GM21619 (cell line): Measurements from ENCODE around the gene ITGA11.

Experiments
- ATAC-seq: cut with Tn5 transposase; IDR thresholded peaks from one replicate; pipeline ENCODE4 v1.9.1; 2021; ENCODE audit not compliant: unreplicated experiment

Gene ITGA11

GRCh38 chr15:68431792-68432401, at the start of gene ITGA11:
Gene ITGA11 (minus strand): TSS chr15:68432163. CDS start chr15:68432066, 97 bp downstream.
- peak; percentile 50 for ATAC-seq

GRCh38 chr15:68481321-68481720, 49.4 kb upstream of the ITGA11 start:
- no peak for ATAC-seq

- no peak for ATAC-seq
These were observed 48.3 kb upstream of the ITGA11 start for GRCh38 chr15:68480296-68480695.

- ATAC-seq = no peak
These were observed 47.9 kb upstream of the ITGA11 start for GRCh38 chr15:68479870-68480269.

- ATAC-seq = no peak
These were observed 47.4 kb upstream of the ITGA11 start for GRCh38 chr15:68479406-68479805.

GRCh38 chr15:68478853-68479252, 46.9 kb upstream of the ITGA11 start:
- no peak for ATAC-seq

GRCh38 chr15:68475449-68475848, 43.5 kb upstream of the ITGA11 start:
- no peak for ATAC-seq

GRCh38 chr15:68471541-68471940, 39.6 kb upstream of the ITGA11 start:
- ATAC-seq = no peak

GRCh38 chr15:68470976-68471375, 39.0 kb upstream of the ITGA11 start:
- ATAC-seq = no peak

GRCh38 chr15:68470049-68470742, 38.2 kb upstream of the ITGA11 start:
- ATAC-seq = no peak

GRCh38 chr15:68469162-68470048, 37.4 kb upstream of the ITGA11 start:
- ATAC-seq = no peak

- no peak for ATAC-seq
These were observed 34.9 kb upstream of the ITGA11 start for GRCh38 chr15:68466876-68467275.

GRCh38 chr15:68465861-68466560, 34.0 kb upstream of the ITGA11 start:
- ATAC-seq = no peak

GRCh38 chr15:68464448-68465090, 32.6 kb upstream of the ITGA11 start:
- ATAC-seq = no peak

GRCh38 chr15:68463996-68464395, 32.0 kb upstream of the ITGA11 start:
- ATAC-seq = no peak

GRCh38 chr15:68463444-68463843, 31.5 kb upstream of the ITGA11 start:
- no peak for ATAC-seq

GRCh38 chr15:68460166-68460565, 28.2 kb upstream of the ITGA11 start:
- no peak for ATAC-seq

GRCh38 chr15:68450192-68450591, 18.2 kb upstream of the ITGA11 start:
- ATAC-seq = no peak

GRCh38 chr15:68449389-68449788, 17.4 kb upstream of the ITGA11 start:
- ATAC-seq = no peak

- no peak for ATAC-seq
These were observed 16.2 kb upstream of the ITGA11 start for GRCh38 chr15:68447976-68448755.
